ENCODE data around the gene HECW1. TPM values are rescaled to one million over a fixed set of nuclear protein-coding genes. Genes with fewer than 3 reads are reported as not detected.
"Not testable (repeated sequence)": the region's sequence is repeated elsewhere in the genome, so short reads cannot be mapped to it uniquely, and the experiment has no call there.

Gene HECW1
- total and polyA plus RNA-seq, 2 of the 8 experiments (the other 6 are each of a cell fraction or from before 2014, with no cell fraction given): 2.9 to 12.7 TPM

DNA sequence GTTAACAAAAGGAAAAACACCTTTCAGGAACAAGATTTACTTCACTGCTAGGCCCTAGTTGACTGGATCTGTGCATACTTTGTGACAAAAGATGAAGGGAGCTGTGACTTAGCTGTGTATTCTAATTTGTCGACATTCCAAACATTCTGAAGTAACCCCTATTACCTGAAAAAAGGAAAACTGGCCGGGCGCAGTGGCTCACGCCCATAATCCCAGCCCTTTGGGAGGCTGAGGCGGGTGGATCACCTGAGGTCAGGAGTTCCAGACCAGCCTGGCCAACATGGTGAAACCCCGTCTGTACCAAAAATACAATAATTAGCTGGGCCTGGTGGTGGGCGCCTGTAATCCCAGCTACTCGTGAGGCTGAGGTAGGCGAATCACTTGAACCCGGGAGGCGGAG lies 472.3 kb downstream of the HECW1 start:
- not testable (repeated sequence) for DNase-seq (ENCODE audit: low read depth in 1 of 2, low spot score in 2 of 2)

More for the DNA sequence above, 472.3 kb downstream of the HECW1 start:
- H4K8ac ChIP-seq (ENCODE audit: extremely low read depth, insufficient read depth, low read length); H3K27ac ChIP-seq (ENCODE audit: low read depth, low read length); H3K9me3 ChIP-seq (ENCODE audit: insufficient read depth in 2 of 2, low read depth in 1 of 2, low read length in 1 of 2); FAIRE-seq; H2BK12ac ChIP-seq (ENCODE audit: low read depth, low read length); H2AFZ ChIP-seq (ENCODE audit: low read length); H3K36me3 ChIP-seq (ENCODE audit: control insufficient read depth in 2 of 4, insufficient read depth in 4 of 4, low read length in 3 of 4); H2BK15ac ChIP-seq (ENCODE audit: low read length); H3K79me1 ChIP-seq (ENCODE audit: low read depth, low read length); H4K91ac ChIP-seq (replicated peaks; ENCODE audit: insufficient read length, low read length); H2BK20ac ChIP-seq (ENCODE audit: low read length); H3K18ac ChIP-seq (ENCODE audit: extremely low read depth, low read length); H3K9ac ChIP-seq (replicated peaks in 1 of 4; ENCODE audit: extremely low read depth in 1 of 4, low read depth in 3 of 4, low read length in 3 of 4); H3K14ac ChIP-seq (ENCODE audit: insufficient read length); H3K23ac ChIP-seq (ENCODE audit: insufficient read length); H2BK120ac ChIP-seq (replicated peaks; ENCODE audit: low read depth, low read length); H2BK5ac ChIP-seq (ENCODE audit: low read depth, low read length); H3K27me3 ChIP-seq (replicated peaks in 1 of 4; ENCODE audit: control insufficient read depth in 3 of 4, extremely low read depth in 1 of 4, insufficient read depth in 3 of 4, low read length in 3 of 4); H2AK5ac ChIP-seq (ENCODE audit: low read depth, low read length); H3K56ac ChIP-seq (replicated peaks; ENCODE audit: insufficient read length, low read depth, low read length); H4K5ac ChIP-seq (ENCODE audit: insufficient read length, low read depth, low read length); H3K4ac ChIP-seq (replicated peaks; ENCODE audit: insufficient read length, low read depth, low read length); H4K20me1 ChIP-seq (replicated peaks in 1 of 2; ENCODE audit: control insufficient read depth in 1 of 2, insufficient read depth in 2 of 2, low read length in 2 of 2): not testable (repeated sequence)
- peaks cover 12% of the 10 kb centered on the region for H3K23me2 ChIP-seq (ENCODE audit: low read depth, low read length)
- H3K4me3 ChIP-seq (ENCODE audit: extremely low read depth in 1 of 4, insufficient read depth in 2 of 4, low read depth in 3 of 4, low read length in 4 of 4): peak overlapping the region in 2 of 4 experiments; percentile 77 to 90; a peak in 4 of 8 replicates
- peaks cover 0 to 12% (median 7%) of the 10 kb centered on the region in 4 experiments; a peak in 6 of 7 replicates for H3K4me1 ChIP-seq (replicated peaks in 1 of 4; ENCODE audit: control insufficient read depth in 3 of 4, insufficient read depth in 4 of 4, low read length in 3 of 4)
- POLR2A ChIA-PET (ENCODE audit: partially characterized antibody): interaction anchor here (0.7 to 2.0 kb wide), 4 partner anchors 15 to 227 kb away, joined by 3 to 5 read pairs (median 4); no protein-coding TSS in a partner anchor
- CTCF ChIA-PET (ENCODE audit: partially characterized antibody): interaction anchor here (0.5 to 1.3 kb wide), 5 partner anchors 47 to 137 kb away, joined by 3 to 5 read pairs (median 4); no protein-coding TSS in a partner anchor
- H3K4me2 ChIP-seq (ENCODE audit: insufficient read depth in 1 of 2, low read depth in 2 of 2, low read length in 2 of 2): peak overlapping the region; percentile 95 to 97; a peak in 3 of 4 replicates
- 66% methylated on average over 11 of the region's 11 CpGs; no CpG with 5 or more reads in 1 of the 2 experiments for WGBS, 2 experiments (ENCODE audit: extremely low coverage in 1 of 2, insufficient coverage in 1 of 2, insufficient read length in 1 of 2, insufficient replicate concordance in 2 of 2, low coverage in 1 of 2, low lambda C conversion rate in 2 of 2, missing lambda C conversion rate in 1 of 2)
- H3K79me2 ChIP-seq (ENCODE audit: control insufficient read depth in 1 of 2, insufficient read depth in 2 of 2, low read length in 2 of 2): peaks cover 0 to 49% of the 10 kb centered on the region in 2 experiments; a peak in 2 of 4 replicates

Measured in H1 (cell line).